NCI-H1092 (cell line): ENCODE results near the gene DNAH11.

Experiments
- DNase-seq: peaks from one replicate; lab custom pipeline; 2025; lab: John Stamatoyannopoulos, UW

The DNAH11 gene

DNA sequence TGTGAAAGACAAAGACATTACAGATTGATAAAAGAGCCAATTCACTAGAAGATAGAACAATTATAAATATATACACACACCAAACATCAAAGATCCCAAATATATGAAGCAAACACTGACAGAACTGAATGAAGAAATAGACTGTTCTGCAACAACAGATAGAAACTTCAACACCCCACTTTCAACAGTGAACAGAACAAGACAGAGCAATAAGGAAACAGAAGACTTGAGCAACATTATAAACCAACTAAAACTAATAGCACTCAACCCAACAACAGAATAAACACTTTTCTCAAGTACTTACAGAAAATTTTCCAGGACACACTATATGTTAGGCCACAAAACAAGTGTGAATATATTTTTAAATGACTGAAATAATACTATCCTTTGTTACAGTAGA, 392.0 kb downstream of the DNAH11 start:
- no peak for DNase-seq

DNA sequence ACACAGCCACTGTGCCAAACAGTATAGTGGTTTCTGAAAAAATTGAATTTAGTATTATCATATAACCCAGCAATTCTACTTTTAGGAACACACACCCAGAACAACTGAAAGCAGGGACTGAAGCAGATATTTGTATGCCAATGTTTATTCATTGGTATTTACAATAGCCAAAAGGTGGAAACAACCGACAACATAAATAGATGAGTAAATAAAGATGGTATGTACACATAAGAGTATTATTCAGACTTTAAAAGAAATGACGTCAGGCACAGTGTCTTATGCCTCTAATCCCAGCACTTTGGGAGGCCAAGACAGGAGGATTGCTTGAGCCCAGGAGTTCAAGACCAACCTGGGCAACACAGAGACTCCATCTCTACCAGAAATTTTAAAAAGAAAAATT, 395.6 kb downstream of the DNAH11 start:
- no peak for DNase-seq

DNA sequence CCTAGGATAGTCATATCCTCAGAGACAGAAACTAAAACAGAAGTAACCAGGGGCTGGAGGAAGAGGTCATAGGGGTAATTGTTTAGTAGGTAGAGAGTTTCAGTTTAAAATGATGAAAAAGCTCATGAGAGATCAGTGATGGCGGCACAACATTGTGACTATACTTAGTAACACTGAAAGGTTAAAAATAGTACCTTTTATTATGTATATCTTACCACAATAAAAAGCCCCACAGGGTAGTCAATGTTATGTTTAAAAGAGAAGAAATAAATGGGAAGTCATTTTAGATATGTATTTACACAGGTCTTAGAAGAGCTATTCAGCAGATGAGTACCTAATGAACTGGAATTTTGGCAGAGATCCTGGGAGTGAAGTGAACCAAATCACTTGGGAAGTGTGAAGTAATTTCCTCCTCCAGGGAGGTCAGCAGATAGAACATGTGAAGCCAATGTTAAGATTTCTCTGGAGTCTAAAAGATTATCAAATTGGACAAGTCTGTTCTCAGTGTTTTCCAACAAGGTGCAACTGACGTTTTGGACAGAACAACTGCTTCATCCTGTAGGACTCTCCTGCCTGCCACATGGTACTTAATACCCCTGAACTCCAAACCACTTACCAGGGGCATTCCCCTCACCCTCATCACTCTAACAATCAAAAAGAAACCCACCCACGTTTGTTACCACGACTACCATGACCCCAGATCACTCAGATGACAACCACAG, 396.5 kb downstream of the DNAH11 start:
- peak; percentile 25 for DNase-seq

DNA sequence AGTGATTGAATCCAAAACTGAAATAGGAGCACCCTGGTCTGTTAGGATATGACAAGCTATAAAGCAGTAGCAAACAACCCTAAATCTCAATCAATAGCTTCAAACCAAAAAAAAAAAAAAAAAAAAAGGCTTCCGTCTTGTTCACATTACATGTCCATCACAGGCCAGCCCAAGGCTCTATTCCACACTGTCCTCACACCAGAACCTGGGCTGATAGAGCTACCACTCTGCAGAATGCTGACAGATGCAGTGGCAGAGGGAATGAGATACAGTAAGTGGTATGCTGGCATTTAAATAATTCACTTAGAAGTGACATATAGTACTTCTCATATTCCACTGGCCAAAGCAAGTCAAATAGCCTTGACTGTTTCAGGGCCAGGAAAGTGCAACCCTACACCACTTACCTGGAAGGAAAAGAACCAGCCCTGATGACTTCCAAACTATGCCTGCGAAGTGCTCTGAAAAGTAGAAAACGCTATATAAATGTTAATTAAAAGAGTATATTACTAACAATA, 397.1 kb downstream of the DNAH11 start:
- no peak for DNase-seq

DNA sequence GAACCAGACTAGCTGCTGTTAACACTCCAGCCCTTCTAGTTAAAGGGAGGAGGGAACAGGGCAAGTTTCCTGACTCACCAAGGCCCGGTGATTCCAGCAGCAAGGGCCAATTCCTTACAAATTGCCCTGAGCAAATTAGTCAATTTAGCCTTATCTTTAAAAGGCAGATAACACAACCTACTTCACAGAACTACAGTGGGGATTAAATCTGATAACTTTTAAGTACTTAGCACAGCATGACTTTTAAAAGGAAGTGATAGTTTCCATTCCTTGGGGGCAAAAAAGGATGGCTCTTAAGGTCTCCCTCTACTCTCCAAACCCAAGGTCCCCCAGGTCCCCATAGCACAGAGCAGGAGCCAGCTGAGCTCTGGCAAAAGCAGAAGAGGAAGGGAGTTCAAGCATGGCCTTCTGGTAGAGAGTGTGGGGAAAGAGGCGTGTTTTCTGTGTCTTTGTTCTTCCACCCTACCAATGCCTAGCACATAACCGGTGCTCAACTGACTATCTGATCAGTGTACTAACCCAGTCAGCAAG, 398.8 kb downstream of the DNAH11 start:
- no peak for DNase-seq

DNA sequence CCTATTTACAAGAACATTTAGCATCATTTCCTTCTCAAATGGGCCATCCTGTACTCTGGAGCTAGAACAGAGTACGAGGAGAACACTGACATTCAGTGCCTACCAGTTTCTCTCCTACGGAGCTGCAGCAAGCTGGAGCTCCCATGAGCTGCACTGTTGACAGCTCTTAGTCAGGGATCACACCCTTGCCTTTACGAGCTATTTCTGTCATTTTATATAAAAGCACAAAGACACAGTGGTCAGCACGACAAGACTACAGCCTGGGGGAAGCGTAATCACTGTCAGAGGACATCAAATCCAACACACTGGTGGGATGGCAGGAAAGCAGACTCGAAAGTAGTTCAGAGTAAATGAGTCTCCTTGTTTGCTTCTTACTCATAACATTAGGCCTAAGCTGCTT, 400.1 kb downstream of the DNAH11 start:
- no peak for DNase-seq

DNA sequence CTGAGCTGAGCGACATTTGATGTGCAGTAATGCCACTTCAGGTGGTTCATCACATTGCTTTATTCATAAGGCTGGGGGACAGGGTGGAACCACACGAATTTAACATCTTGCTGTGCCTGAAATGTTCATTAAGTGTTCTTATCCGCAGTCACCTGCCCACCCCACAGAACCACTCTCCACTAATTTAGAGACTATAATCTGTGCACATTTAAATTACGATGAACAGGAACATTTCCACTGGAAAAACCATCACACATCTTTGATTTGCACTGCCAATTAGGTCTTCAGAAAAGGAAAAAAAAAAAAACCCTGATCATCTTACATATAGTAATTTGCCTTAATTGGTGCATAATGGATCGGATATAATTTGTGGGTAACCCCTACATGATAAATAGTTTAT, 400.6 kb downstream of the DNAH11 start:
- no peak for DNase-seq

DNA sequence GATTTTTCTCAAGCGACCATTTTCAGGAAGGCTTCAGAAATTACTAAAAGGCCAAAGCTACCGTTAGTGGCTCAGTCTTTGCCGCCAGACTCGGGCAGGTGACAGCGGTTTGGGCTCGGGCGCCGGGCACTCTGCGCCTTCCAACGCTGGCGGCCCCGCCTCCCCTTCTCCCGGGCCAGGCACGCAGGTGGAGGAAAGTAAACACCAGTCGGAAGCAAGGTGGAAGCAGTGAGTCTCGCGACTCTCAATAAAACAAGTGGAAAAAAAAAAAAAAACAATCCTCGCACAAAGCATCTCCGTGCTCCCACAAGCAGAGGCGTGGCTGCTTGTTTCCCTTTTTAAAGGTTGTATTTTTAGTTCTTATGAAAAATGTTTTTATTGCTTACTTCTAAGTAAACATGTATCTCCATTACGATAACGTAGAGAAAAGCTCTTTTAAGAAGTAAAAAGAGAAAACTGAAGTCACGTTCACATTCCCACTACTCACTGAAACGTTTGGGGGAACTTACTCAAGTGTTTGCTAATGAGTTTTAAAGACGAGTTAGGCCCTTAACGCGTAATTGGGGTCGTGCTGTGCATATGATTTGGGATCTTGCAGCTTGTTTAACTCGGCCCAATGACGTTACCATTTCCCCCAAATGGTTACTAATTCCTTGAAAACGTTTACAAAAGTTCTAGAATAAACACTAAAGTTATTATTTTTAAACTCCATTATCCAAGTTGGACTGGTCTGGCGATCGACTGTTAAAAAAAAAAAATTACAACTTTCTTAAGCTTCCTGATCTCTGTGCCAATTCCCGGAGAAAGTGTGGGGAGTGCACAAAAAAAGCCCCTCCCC, 402.0 kb downstream of the DNAH11 start:
- peak; percentile 30 for DNase-seq

DNA sequence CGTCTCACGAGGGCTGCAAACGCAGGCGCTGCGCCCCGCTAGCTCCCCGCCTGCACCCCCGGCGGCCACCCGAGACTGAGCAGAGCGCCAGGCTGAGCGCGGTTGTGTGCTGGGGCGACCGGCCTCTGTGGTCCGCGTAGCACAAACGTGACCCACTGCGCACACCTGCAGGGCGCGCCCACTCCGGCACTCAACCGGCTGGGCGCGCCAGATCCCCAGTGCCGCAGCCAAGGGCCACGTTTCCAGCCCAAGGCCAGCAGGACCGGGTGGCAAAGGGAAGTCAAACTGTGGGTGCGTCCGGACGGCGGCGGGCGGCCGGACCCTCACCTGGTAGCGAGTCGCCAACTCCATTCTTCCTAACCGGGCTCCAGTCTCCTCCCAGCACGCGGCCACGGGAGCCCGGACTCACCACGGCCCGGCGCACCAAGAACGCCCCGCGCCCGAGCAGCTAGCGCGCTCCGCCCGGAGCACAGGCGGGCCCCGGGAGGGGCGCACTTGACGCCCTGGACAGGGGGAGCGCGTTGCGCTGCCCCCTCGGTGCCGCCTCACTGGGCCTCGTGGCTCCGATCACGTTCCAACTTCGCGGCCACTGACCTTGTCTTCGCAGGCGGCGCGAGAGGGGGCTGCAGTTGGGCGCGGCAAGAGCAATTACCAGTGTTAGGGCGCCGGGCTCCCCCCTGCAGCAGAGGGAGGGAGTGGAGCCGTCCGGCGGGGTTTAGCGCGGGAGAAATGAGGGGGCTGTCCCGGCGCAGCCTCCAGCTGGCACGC, 402.8 kb downstream of the DNAH11 start, which contains the start of gene CDCA7L:
Gene CDCA7L (minus strand): TSS at position 446 of the 768 bp plus-strand sequence. CDS start 95 bp downstream, at position 351.
- peak; percentile 68 for DNase-seq

DNA sequence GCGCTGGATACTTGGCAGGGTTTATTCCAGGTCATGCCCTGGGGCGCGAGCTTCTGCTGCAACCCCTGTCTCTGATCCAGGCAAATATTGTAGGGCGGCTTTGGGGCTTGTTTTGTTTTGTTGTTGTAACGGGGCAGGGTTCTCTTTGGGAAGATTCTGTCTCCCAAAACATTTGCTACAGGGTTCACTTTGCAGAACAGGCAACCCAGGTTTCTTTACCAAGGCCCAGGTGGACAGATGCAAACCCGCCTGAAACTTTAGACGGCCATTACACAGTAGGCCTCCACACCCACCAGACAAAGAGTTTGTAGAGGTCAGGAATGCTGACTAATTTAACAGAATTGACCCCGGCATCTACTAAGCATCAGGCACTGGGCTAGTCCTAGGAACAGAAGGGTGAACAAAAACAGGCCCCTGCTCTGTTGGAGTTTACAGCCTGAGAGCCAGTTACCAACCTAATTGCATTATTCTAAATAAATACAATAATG, 403.4 kb downstream of the DNAH11 start:
- DNase-seq = no peak

DNA sequence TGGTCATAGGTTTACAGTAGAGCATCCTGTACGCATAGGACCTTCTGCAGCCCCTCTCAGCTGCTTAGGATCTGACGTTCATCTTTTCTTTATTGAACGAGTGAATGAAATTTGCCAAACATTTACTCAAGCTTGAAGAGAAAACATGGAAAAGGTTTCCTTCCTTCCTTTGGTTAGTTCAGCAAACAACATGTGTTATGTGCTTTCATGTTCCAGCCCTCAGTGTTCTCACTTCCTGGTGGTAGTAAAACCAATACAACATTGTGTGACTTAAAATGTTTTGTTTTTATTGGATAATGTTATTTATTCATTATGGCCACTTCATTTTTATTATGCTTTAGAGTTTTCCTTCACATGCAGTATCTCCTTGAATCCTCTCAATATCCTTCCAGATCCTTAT, 404.2 kb downstream of the DNAH11 start:
- DNase-seq = no peak

DNA sequence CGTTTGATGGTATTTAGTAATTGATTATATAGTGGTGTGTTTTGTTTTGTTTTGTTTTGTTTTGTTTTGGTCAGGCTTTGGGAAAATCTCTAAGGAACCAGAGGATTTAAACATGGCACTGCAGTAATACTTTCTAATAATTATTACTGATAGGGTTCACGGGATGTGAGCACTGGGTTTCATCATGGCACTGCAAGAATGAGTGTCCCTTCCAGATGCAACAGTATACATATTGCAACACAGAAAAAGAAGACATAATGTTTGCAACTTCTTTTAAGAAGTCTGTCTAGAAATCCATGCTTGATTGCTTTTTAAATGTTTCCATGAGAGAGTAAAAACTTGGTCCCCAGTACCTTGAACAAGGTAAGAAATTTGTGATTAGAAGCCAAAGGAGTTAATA, 405.1 kb downstream of the DNAH11 start:
- DNase-seq = no peak

DNA sequence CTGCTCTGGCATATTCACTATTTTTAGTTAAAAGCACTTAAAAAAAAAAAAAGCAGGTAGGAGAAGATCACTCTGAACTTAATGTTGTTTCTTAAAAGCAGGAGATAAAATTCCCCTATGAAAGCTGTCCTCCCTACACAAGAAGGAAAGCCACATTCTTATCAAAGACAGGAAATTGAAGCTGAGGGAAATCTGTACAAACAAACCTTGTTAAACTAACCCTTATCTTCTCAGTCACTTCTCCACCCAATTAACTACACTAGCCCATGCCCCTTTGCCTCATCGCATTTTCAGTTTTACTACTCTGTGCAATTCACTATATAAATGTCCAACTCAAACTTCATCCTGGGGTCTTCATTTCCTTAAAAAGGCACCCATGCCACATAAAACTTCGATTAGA, 405.5 kb downstream of the DNAH11 start:
- DNase-seq = no peak

DNA sequence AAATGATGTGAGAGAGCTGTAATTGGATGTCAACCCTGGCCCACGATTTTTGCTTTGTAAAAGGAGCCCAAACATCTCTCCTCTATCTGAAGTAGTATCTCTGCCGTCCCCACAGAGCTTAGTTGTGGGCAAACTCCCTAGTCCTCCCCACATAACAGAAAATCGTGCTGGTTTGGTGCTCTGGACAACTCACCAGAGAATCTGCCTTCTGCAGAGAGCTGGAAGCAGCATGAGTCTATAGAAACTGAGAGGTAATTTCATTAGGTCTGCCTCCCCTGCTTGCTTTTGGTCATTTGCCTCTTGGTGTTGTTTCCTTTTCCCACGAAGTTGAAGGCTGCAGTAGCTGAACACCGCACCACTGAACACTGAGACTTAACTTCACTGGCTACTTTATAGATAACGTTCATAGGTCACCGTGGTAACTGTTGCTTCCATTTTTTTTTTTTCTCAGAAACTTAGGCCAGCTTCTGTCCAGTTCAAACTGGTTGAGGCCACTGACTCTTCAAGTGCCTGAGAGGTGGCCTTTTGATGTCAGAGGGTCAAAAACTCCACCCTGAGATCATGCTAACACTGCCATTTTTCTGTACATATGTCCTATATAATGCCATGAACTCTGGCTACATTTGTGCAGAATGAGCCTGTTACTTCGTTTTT, 406.2 kb downstream of the DNAH11 start:
- DNase-seq = no peak
